ENCODE data around the gene MYCBPAP.

GRCh38 chr17:50529849-50530248, 21.6 kb downstream of the MYCBPAP start:
- TF ChIP-seq EZH2 (IDR thresholded peaks at IDR 0.05; ENCODE audit: borderline replicate concordance, low read length) (no peak), CTCF (IDR thresholded peaks at IDR 0.05; ENCODE audit: low read length) (no peak)
